ENCODE measurements around the gene ECI2. TPM values are rescaled to one million over a fixed set of nuclear protein-coding genes. Genes with fewer than 3 reads are reported as not detected.

The ECI2 gene
- total and polyA plus RNA-seq, 2 of the 13 experiments (the other 11 are each of a cell fraction or from before 2014, with no cell fraction given): 78.5 to 228 TPM

DNA sequence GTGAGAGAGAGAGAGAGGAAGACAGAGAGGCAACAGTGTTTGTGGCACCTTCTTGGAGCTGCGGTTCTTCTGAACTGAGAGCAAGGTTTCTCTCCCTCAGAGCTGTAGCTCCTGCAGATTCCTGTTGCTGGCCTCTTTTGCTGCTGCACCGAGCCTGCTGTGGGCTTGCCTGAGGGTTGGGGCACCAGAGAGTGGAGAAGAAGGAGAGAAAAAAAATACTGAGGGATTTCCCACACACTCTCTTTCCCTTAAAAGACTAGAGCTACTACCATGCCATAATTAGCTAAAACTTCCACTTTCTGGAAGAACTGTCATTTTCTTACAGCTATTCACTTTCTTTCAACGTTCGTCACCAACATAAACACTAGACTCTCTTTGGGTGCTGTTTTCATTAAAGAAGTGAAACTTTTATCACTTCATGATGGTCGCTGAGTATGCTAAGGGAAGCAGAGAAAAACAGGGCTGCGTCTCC, 18.2 kb upstream of the ECI2 start:
- DNase-seq (ENCODE audit: low spot score): no peak
- Histone ChIP-seq H3K9me3 (ENCODE audit: low read length) (no peaks in the 10 kb centered on the region), H3K79me2 (ENCODE audit: insufficient read depth, low read length) (no peaks in the 10 kb centered on the region), H3K27me3 (ENCODE audit: control insufficient read depth in 1 of 2, insufficient read depth in 2 of 2, low read length in 2 of 2) (peaks cover 2 to 9% of the 10 kb centered on the region in 2 experiments; a peak in 3 of 5 replicates), H3K36me3 (replicated peaks in 1 of 2; ENCODE audit: control insufficient read depth in 1 of 2, insufficient read depth in 2 of 2, low read length in 2 of 2) (no peaks in the 10 kb centered on the region), H3K4me3 (replicated peaks in 1 of 3; ENCODE audit: insufficient read depth in 1 of 3, low read depth in 2 of 3, low read length in 3 of 3) (no peak overlapping the region), H3K4me1 (ENCODE audit: insufficient read depth, low read length) (peaks cover 5% of the 10 kb centered on the region; the same call in 1 of the 2 replicates), H2AFZ (ENCODE audit: low read length) (no peak overlapping the region), H3K27ac (ENCODE audit: extremely low read length, insufficient read depth, low read length) (no peak overlapping the region), H3K4me2 (ENCODE audit: low read depth, low read length) (no peak overlapping the region), H3K9ac (ENCODE audit: insufficient read depth, low read depth, low read length) (no peak overlapping the region), H4K20me1 (ENCODE audit: insufficient read depth, low read length) (no peaks in the 10 kb centered on the region)
- ChIA-PET POLR2A (interaction anchor here (0.9 to 1.6 kb wide), 2 partner anchors 18 to 135 kb away, joined by 3 to 4 read pairs; partner anchors contain the start of gene ECI2), CTCF (ENCODE audit: low intra/inter-chr PET ratio, low total read pairs) (interaction anchor here (1.6 kb wide), 1 partner anchor 28 kb away, joined by 4 read pairs; no protein-coding TSS in a partner anchor)
- 48% methylated on average over 6 of the region's 6 CpGs for WGBS (ENCODE audit: low lambda C conversion rate)
- intact Hi-C loops (cut with micrococcal nuclease; ENCODE audit: unreplicated experiment) (no loop called here), in situ Hi-C loops (cut with HindIII; ENCODE audit: extremely low pct_ligation_motif_present, low pct_unique_long_range_greater_than_20kb) (no loop called here)
- no TSS peak for BruUV-seq (replicated peaks)
- TF ChIP-seq ZNF790 (CRISPR knock-in tag; IDR thresholded peaks at IDR 0.05; ENCODE audit: borderline replicate concordance) (no peak), MTA1 (CRISPR knock-in tag; IDR thresholded peaks at IDR 0.05; ENCODE audit: borderline replicate concordance) (no peak), STAT5B (CRISPR knock-in tag; IDR thresholded peaks at IDR 0.05) (no peak), ATM (IDR thresholded peaks at IDR 0.05; ENCODE audit: borderline replicate concordance) (no peak), TMF1 (CRISPR knock-in tag; IDR thresholded peaks at IDR 0.05; ENCODE audit: low read depth) (no peak)
- ATAC-seq: no peak
- FAIRE-seq: no peak

DNA sequence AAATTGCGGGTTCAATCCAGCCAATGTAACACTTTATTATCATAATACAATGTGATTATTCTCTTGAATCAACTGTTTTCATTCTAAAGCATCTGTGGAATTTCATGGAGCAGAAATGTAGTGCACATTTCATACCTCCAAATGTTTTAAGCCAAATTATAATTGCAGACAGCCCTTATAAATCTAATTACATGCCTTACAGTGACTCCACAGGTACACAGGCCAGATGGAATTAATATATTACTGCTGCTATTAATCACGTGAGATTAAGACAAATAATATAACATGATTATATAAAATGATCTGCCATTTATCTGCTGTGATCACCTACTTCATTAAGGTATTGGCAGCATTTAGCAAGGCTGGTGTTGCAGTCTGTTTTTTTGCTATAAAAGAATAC, 9.7 kb upstream of the ECI2 start:
- 1% methylated on average over 2 of the region's 2 CpGs for WGBS (ENCODE audit: low lambda C conversion rate)
- no peak overlapping the region for H2AFZ ChIP-seq (ENCODE audit: low read length)
- no peaks in the 10 kb centered on the region for H3K4me1 ChIP-seq (ENCODE audit: insufficient read depth, low read length)
- FAIRE-seq (no peak), ATAC-seq (no peak), DNase-seq (ENCODE audit: low spot score) (no peak)
- H3K27ac ChIP-seq (ENCODE audit: extremely low read length, insufficient read depth, low read length): no peak overlapping the region
- TF ChIP-seq ZNF382 (CRISPR knock-in tag; IDR thresholded peaks at IDR 0.05; ENCODE audit: borderline replicate concordance) (no peak), ETV5 (CRISPR knock-in tag; IDR thresholded peaks at IDR 0.05; ENCODE audit: borderline replicate concordance) (no peak)
- TF ChIP-seq, protein P1, sequence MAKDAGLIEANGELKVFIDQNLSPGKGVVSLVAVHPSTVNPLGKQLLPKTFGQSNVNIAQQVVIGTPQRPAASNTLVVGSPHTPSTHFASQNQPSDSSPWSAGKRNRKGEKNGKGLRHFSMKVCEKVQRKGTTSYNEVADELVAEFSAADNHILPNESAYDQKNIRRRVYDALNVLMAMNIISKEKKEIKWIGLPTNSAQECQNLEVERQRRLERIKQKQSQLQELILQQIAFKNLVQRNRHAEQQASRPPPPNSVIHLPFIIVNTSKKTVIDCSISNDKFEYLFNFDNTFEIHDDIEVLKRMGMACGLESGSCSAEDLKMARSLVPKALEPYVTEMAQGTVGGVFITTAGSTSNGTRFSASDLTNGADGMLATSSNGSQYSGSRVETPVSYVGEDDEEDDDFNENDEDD (CRISPR knock-in tag; IDR thresholded peaks at IDR 0.05; ENCODE audit: borderline replicate concordance): no peak
- TF ChIP-seq, protein P2, sequence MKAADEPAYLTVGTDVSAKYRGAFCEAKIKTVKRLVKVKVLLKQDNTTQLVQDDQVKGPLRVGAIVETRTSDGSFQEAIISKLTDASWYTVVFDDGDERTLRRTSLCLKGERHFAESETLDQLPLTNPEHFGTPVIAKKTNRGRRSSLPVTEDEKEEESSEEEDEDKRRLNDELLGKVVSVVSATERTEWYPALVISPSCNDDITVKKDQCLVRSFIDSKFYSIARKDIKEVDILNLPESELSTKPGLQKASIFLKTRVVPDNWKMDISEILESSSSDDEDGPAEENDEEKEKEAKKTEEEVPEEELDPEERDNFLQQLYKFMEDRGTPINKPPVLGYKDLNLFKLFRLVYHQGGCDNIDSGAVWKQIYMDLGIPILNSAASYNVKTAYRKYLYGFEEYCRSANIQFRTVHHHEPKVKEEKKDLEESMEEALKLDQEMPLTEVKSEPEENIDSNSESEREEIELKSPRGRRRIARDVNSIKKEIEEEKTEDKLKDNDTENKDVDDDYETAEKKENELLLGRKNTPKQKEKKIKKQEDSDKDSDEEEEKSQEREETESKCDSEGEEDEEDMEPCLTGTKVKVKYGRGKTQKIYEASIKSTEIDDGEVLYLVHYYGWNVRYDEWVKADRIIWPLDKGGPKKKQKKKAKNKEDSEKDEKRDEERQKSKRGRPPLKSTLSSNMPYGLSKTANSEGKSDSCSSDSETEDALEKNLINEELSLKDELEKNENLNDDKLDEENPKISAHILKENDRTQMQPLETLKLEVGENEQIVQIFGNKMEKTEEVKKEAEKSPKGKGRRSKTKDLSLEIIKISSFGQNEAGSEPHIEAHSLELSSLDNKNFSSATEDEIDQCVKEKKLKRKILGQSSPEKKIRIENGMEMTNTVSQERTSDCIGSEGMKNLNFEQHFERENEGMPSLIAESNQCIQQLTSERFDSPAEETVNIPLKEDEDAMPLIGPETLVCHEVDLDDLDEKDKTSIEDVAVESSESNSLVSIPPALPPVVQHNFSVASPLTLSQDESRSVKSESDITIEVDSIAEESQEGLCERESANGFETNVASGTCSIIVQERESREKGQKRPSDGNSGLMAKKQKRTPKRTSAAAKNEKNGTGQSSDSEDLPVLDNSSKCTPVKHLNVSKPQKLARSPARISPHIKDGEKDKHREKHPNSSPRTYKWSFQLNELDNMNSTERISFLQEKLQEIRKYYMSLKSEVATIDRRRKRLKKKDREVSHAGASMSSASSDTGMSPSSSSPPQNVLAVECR (CRISPR knock-in tag; IDR thresholded peaks at IDR 0.05; ENCODE audit: borderline replicate concordance): no peak
- H3K27me3 ChIP-seq (ENCODE audit: control insufficient read depth in 1 of 2, insufficient read depth in 2 of 2, low read length in 2 of 2): peaks cover 0 to 2% of the 10 kb centered on the region in 2 experiments; a peak in 2 of 5 replicates
- no peak overlapping the region for H3K4me3 ChIP-seq (replicated peaks in 1 of 3; ENCODE audit: insufficient read depth in 1 of 3, low read depth in 2 of 3, low read length in 3 of 3)
- no peaks in the 10 kb centered on the region for H4K20me1 ChIP-seq (ENCODE audit: insufficient read depth, low read length)
- intact Hi-C loops (cut with micrococcal nuclease; ENCODE audit: unreplicated experiment): no loop called here
- H3K9me3 ChIP-seq (ENCODE audit: low read length): no peaks in the 10 kb centered on the region
- POLR2A ChIA-PET: no interaction called here
- no peaks in the 10 kb centered on the region for H3K36me3 ChIP-seq (replicated peaks in 1 of 2; ENCODE audit: control insufficient read depth in 1 of 2, insufficient read depth in 2 of 2, low read length in 2 of 2)
- no TSS peak for BruUV-seq (replicated peaks)
- in situ Hi-C loops (cut with HindIII; ENCODE audit: extremely low pct_ligation_motif_present, low pct_unique_long_range_greater_than_20kb): no loop called here
- CTCF ChIA-PET (ENCODE audit: low intra/inter-chr PET ratio, low total read pairs): no interaction called here
- H3K79me2 ChIP-seq (ENCODE audit: insufficient read depth, low read length): no peaks in the 10 kb centered on the region
- H3K9ac ChIP-seq (ENCODE audit: insufficient read depth, low read depth, low read length): no peak overlapping the region
- H3K4me2 ChIP-seq (ENCODE audit: low read depth, low read length): no peak overlapping the region

Data from HepG2 (cell line).